NCI-H1048 (cell line): ENCODE measurements around the gene DERL3.

ENCODE experiments used
- DNase-seq: peaks from one replicate; lab custom pipeline; 2025; lab: John Stamatoyannopoulos, UW

Gene DERL3

DNA sequence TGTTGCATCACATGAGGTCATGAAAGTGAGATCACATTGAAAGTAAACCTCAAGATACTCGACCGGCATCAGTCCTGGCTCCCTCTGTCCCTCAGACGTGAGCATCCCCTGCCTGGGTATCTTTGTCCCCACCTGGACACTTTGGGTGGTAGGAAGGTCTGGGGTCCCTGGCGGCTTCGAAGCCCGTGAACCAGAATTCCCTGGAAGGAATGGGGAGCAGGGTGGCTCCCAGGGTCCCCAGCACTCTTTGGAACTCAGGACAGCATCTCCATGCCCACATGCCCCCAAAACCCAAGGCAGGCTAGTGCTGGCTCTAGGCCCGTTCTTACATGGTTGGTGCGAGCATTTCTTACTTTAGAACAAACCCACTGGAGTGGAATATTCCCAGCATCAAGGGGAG, 7.5 kb downstream of the DERL3 start:
- DNase-seq = no peak

DNA sequence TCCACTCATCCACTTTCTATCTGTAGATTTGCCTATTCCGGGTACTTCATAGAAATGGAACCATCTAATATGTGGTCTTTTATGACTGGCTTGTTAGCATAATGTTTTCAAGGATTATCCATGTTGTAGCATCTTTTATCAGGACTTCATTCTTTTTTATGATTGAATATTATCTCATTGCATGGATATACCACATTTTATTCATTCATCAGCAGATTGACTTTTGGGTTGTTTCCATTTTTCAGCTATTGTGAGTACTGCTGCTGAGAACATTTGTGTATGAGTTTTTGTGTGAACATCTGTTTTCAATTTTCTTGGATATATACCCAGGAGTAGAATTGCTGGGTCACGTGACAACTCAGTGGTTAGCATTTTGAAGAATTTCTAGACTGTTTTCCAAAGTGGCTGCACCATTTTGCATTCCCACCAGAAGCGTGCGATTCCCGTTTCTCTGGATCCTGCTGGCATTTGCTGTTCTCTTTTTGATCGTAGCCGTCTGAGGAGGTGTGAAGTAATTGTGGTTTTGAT, 8.9 kb downstream of the DERL3 start:
- no peak for DNase-seq

DNA sequence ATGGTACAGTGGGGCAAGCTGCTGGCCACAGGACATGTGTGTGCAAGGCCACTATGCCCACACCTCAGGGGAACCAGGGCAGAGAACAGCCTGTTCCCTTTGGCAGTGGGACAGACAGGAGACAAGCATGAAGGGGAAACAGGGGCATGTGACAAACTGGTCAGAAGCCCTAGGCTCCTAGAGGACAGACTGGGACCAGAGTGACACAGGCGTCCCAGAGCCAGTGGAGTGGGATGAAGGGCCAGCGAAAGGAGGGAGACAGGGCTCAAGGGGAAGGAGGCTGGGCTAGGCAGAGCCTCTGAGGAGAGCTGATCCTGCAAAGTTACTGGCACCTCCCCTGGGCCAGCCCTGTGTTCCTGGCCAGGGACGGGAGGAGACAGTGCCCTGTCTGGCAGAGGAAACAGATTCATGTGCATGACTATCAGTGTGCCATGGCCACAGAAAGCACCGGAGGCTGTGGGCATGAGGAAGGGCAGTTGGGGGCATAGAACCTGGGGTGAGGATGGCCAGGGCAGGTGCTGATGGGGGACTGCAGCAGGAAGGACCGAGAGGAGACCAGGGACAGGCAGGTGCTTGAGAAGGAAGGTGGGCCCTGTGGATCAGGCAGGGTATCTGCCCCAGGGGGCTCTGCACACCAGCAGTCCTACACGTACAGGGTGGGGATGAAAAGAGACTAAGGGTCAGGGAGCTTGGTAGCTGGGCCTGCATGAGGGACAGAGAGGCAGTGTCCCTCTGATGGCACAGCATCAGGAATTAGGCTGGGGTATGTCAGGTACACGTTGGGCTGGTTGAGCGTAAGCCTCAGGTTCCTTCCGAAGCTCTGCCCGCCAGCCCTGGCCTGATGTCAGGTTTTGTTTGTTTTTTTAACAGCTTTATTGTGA, 9.8 kb downstream of the DERL3 start:
- DNase-seq = no peak

DNA sequence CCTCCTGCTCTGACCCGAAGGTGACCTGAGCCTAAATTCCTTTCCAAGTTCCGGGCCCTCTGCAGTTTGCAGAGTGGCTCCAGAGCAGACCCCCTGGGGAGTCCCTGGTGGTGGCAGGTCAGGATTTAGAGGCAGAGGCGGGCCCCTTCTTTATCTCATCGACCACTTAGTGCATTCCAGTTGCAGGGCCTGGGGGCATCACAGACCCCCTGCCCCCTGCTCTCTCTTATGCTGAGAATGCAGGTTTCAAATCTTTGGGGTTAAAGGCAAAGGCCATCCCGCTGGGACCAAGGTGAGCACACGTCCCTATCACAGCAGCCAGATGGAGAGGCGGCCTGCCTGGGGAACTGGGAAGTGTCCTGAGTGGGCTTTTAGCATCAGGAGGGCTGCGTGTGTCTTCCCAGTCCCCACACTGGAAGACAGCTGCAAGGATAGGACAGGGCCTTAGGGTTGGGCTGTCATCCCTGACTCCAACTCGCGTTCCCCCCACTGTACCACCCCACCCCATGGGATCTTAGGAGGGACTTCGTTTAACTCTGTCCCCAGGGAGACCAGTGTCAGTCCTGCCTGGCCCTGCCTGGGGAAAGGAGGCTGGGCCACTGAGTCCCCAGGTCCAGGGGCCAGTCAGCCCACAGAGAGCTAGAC, 11.3 kb downstream of the DERL3 start:
- DNase-seq = no peak

DNA sequence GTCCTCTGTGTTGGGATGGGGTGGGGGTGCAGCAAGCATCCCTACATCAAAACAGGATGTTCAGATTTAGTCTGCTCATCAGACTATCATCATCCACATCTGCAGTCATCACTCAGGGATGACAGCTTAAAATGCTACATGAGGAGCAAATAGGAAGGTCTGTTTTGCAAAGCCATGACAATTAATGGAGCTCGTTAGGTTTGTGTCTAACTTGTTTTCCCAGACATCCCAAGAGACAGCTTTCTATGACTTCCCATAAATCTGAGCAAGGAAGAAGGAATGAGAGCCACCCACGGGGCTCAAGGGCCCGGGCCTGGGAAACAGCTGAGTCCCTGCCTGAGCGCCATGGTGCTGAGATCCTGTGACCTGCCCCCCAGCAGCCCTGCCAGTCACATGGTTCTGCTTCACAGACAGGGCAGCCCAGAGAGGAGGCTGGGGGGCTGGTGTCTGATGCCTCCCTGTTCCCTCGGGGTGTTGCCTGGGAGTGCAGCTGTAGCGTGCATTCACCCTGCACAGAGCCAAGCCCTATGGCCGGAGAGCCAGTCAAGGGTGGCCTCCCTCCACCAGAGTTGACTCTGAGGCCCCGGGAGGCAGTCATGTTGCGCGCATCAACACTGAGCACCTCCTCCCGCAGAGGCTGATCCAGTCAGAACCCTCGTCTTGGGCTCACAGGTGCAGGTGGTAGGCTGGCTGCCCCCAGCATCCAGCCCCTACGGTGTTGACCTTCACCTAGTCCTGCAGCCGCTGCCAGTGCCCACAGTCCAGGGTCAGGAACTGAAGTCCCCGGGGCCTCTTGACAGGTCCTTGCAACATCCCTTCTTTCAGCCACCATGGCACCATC, 12.1 kb downstream of the DERL3 start:
- no peak for DNase-seq

DNA sequence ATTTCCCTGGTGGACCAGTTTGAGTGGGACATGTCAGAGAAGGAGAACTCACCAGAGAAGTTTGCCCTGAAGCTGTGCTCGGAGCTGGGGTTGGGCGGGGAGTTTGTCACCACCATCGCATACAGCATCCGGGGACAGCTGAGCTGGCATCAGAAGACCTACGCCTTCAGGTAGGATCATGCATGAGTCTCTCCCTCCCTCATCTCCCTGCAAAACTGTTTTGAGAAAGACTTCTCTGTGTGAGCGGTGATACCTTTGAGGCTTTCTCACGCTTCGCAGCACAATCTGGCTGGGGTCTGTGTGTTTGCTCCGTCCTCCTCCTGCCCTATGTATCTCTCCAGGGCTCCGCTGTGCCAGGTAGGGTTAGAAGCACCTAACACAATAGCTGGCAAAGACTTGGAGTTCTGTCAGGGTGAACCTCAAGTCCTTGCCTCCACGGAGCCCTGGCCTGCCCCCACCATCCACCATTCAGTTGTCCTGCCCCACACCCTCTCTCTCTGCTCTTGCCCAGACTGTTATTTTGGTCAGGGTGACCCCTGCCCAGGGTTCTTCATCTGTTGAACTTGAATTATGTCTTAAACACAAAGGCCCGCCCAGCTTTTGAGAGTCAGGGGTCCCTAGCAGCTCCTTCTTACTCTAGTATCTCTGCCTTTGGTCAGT, 13.4 kb downstream of the DERL3 start:
- DNase-seq = no peak

DNA sequence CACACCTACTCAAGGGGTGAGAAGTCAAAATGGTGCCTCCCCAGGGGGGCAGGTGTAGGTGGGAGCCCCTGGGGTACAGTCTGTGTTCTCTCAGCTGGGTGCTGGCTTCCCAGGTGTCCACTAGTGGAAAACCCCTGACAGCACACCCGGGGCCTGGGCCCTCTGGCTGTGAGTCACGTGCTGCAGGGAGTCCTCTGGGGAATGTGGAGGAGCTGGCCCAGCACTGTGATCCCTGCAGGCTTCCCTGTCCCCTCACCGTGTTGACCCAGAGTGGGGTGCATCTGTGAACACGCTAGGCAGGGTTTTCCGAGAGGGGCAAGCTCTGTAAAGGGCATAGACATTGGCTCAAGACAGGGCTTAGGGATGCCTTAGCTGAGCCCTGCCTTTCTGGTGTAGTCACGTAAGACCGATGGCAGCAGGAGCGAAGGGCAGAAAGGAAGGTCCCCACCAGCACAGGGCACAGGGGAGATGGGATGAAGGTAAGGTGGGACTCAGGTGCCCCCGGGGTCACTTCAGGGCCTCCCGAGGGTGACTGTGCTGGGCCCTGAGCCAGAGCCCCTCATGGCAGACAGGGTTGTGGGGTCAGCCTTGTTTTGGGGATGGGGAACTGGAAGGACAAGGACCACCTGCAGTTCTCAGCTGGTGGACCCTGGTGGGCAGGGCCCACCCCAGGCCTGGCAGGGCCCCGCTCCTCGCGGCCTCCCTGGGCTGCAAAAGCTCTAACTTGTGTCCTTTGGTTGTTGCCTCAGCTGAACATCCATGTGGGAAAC, 14.1 kb downstream of the DERL3 start:
- DNase-seq = no peak

DNA sequence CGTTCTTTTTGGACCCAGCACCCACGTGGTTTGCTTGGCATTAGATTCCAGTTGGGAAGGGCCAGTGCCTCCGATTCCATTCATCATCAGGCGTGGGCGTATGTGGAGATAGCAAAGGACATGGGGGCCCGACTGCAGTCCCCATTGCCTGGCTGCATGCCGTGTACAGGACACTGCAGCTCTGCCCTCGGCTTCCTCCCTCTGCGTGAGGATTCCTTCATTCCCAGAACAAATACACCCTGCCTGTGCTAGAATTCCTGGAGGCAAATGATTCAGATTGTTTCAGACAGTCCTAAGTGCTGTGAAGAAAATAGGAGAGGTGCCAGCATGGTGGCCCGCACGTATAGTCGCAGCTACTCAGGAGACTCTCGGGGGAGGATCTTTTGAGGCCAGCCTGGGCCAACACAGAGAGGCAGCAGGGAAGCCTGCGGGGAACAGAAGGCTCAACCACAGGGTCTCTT, 15.4 kb downstream of the DERL3 start:
- DNase-seq = no peak

DNA sequence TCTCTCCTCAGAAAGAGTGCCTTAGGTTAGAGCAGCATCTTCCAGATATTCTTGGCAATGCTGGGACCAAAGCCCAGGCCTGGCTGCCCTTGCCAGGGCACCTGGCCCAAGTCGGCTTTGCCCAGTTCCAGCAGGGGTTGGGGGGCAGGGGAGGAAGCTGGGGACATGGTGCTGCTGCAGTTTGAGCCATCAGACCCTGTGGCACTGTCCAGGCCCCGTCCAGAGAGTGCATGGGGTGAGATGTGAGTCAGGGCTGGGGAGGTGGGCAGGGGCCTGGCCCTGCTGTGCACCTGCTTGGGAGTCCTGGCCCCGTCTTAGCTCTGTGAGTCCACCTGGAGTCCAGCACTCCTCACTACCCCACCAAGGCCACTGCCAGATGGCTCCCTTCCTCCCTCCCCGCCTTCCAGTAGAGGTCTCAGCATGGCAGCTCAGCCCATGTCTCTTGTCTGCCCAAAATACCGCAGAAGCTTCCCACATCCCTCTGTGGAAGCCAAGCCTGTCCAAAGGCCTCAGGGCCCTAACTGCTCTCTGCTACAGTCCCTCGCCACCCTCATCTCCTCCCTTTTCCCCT, 16.6 kb downstream of the DERL3 start:
- no peak for DNase-seq

DNA sequence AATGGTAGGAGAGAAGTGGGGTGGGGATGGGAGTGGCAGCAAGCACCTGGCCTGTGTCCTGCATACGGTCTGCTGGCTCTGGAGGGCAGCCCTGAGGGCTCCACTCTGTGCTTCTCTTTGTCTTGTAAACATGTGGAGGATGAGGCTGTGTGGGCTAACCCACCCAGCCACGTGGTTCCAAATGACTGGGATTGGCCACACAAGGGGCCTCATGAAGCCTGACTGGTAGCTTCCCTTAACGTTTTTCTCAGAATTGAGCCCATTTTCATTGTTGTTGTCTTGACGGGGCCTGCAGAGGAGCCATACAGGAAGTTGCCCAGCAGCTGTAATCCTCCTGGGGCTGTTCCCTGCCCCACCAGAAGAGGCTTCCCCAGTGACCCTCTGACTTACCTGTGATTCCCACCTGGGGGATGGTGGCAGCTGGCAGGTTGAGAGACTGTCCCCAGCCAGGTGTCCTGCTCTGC, 18.0 kb downstream of the DERL3 start:
- DNase-seq = no peak

DNA sequence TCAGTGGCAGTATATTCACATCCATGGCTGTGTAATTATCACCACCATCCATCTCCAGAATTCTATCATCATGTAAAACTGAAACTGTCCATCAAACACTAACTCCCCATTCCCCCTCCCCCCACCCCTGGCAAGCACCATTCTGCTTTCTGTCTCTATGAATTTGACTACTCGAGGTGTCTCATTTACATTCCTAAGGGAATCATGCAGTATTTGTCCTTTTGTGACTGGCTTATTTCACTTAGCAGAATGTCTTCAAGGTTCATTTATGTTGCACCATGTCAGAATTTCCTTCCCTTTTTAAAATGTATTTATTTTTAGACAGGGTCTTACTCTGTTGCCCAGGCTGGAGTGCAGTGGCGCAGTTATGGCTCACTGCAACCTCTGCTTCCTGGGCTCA, 20.3 kb downstream of the DERL3 start:
- no peak for DNase-seq

DNA sequence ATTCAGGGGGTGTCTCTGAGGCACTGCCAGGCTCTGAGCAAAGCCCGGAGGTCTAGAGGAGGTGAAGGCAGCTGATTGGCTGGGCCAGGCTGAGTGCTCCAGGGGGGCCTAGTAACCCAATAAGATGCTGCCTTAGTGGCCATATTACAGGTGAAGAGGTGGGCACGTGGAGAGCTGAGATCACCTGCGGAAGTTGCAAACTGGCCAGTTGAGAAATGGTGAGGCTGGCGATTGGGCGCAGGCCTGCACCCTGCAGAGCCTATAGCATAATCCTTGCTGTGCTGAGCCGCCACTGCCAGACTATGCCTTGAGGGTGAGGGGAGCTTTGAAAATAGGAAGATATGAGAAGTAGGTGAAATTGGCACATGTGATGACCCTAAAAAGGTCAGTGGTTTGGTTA, 21.7 kb downstream of the DERL3 start:
- no peak for DNase-seq

DNA sequence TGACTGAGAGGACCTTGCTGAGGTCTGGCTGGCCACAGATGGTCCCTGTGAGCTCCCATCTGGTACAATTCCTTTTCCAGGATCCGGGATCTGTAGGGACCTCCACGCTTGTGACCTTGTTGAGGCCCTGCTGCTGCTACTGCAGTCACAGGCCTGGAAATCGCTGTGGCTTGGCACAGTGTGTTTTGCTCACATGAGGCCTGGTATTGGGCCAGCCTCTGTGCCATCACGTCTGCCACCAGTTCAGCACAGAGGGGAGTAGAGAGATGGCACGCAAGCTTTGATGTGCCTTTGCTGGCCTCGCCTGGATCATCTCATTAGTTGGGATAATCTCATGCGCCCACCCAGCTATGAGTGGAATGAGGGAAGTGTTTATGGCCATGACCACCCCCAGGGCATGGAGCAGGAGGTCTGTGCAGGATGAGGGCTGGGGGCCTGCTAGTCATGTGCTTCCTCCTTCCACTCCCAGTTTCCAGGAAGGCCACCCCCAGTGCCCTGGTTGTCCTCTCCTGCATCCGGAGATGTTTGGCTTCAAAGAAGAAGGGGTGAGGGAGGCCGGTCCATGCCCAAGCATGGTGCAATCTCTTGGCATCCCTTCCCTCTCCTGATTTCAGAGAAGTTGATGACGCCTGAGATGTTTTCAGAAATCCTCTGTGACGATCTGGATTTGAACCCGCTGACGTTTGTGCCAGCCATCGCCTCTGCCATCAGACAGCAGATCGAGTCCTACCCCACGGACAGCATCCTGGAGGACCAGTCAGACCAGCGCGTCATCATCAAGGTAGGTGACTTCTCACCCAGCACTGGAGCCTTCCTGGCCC, 22.4 kb downstream of the DERL3 start:
- DNase-seq = no peak

DNA sequence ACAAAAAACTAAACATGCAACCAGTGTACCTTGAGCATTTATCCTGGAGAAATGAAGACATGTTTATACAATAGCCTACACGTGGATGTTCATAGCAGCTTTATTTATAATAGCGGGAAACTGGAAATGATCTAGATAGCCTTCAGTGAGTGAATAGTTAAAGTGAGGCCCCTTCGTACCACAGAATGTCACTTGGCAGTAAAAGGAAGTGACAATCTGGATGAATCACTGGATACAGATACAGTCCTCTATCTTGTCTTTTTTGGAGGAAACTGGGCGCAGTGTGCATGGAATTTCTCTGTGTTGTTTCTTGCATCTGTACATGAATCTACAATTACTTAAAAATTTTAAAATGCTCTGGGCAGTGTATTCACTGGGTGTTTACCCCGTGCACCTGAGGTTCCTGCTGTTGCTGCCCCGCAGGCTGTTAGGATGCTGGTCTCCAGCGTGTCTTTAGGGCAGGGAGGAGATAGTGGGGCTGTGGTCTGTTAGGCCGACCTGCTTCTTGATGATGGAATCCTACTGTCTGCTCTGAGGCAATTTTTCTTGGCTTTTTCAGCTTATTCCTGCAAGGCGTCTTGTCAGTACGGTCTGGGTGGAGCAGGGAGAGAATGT, 23.2 kb downstream of the DERL3 start:
- DNase-seq = no peak

DNA sequence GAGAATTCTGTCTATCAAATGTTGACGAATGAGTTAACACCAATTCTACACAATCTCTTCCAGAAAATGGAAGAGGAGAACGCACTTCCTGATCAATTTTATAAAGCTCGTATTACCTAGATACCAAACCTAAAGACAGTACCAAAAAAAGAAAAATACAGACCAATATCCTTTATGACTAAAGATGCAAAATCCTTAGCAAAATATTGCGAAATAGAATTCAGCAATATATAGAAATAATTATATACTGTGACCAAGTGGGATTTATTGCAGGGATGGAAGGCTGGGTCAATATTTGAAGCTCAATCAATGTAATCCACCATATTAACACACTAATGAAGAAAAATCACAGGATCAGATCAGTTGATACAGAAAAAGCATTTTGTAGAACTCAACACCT, 26.4 kb downstream of the DERL3 start:
- no peak for DNase-seq

DNA sequence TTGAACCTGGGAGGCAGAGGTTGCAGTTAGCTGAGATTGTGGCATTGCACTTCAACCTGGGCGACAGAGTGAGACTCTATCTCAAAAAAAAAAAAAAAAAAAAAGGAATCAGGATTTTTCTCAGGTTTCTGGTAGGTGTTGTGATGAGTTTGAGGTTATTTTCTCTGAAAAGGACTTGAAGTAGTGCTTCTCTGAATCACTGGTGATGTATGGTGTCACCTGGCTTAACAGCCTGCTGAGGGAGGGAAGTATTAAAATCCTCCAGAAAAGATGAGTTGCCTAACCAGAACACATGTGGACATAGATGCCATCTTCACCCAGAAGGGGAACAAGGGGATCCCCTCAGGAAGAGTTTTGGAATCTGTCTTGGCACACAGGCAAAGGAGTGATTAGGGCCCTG, 32.0 kb downstream of the DERL3 start:
- DNase-seq = no peak

DNA sequence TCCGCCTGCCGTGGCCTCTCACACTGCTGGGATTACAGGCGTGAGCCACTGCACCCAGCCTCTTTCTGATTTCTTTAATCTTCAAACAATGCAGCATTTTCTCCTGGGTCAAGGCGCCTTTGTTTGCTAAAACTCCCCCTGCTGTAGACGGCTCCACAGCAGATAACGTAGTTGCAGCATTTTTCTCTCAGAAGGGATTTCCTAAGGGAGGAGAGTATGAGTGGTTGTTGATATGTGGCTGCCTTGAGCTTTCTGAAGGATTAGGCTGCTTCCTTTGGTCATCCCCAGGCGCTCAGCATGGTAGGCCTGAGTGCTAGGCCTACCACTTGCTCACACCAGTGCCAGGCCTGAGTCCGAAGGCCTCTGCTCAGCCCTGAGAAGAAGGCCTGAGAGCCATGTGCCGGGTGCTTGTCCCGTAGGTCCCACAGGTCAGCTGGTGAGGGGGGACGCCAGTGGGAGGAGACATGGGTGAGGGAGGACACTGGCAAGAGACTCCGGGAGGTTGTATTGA, 34.0 kb downstream of the DERL3 start:
- no peak for DNase-seq

DNA sequence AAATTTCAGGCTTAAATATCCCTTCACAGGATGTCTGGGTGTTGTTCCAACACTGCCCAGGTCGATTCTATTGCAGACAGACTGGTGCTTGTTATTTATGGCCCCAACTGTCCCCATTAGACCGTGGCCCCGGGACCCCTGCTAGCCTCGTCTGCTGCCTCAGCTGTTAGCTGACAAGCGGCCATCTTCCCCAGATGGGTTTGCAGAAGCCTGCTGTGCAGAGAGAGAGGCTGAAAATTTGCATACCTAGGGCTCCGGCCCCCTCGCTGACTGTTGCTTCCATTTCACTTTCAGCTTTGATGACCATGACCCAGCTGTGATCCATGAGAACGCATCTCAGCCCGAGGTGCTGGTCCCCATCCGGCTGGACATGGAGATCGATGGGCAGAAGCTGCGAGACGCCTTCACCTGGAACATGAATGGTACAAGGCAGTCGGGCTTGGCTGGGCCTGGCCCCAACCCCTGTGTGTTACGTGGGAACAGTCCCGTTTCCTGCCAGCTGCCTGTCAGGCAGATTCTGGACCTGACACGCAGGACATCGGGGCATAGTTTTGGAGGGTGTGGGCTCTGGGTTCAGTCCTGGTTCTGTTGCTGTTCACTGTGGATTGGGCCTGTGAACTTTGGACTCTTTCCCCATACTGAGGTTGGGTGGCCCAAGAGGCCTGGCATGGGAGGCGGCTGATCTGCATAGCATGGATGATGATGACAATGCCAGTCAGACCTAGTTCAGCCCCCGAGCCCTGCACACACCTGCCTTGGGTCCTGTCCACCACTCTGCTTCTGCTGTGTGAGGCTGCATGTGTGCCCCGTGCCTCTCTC, 35.6 kb downstream of the DERL3 start:
- no peak for DNase-seq
